ENCODE data around the gene GNAZ.

Gene GNAZ

GRCh38 chr22:23113847-23114720 lies 43.8 kb downstream of the GNAZ start:
- peak; percentile 68 for DNase-seq (ENCODE audit: low read depth)
- H3K4me3 ChIP-seq (ENCODE audit: low read depth, low read length) = no peak overlapping the region

GRCh38 chr22:23114721-23115020 lies 44.4 kb downstream of the GNAZ start:
- no peak overlapping the region for H3K4me3 ChIP-seq (ENCODE audit: low read depth, low read length)
- DNase-seq (ENCODE audit: low read depth) = no peak

- DNase-seq (ENCODE audit: low read depth) = no peak
- H3K4me3 ChIP-seq (ENCODE audit: low read depth, low read length) = no peak overlapping the region
Observed at GRCh38 chr22:23115369-23115768, 45.0 kb downstream of the GNAZ start.

GRCh38 chr22:23115825-23116494 lies 45.6 kb downstream of the GNAZ start:
- no peak overlapping the region for H3K4me3 ChIP-seq (ENCODE audit: low read depth, low read length)

GRCh38 chr22:23116506-23117263 lies 46.4 kb downstream of the GNAZ start:
- no peak for DNase-seq (ENCODE audit: low read depth)

More at GRCh38 chr22:23115825-23116494, 45.6 kb downstream of the GNAZ start:
- no peak for DNase-seq (ENCODE audit: low read depth)

GRCh38 chr22:23117275-23117674 lies 47.0 kb downstream of the GNAZ start:
- no peak overlapping the region for H3K4me3 ChIP-seq (ENCODE audit: low read depth, low read length)
- DNase-seq (ENCODE audit: low read depth) = no peak

More at GRCh38 chr22:23116506-23117263, 46.4 kb downstream of the GNAZ start:
- no peak overlapping the region for H3K4me3 ChIP-seq (ENCODE audit: low read depth, low read length)

GRCh38 chr22:23117891-23118646 lies 47.8 kb downstream of the GNAZ start:
- DNase-seq (ENCODE audit: low read depth) = no peak
- no peak overlapping the region for H3K4me3 ChIP-seq (ENCODE audit: low read depth, low read length)

GRCh38 chr22:23118647-23119493 lies 48.6 kb downstream of the GNAZ start:
- DNase-seq (ENCODE audit: low read depth) = no peak
- H3K4me3 ChIP-seq (ENCODE audit: low read depth, low read length) = no peak overlapping the region

- no peak overlapping the region for H3K4me3 ChIP-seq (ENCODE audit: low read depth, low read length)
- no peak for DNase-seq (ENCODE audit: low read depth)
Observed at GRCh38 chr22:23119494-23120414, 49.4 kb downstream of the GNAZ start.

- no peak for DNase-seq (ENCODE audit: low read depth)
Observed at GRCh38 chr22:23120415-23120899, 50.1 kb downstream of the GNAZ start.

GRCh38 chr22:23121000-23121421 lies 50.7 kb downstream of the GNAZ start:
- DNase-seq (ENCODE audit: low read depth) = no peak
- no peak overlapping the region for H3K4me3 ChIP-seq (ENCODE audit: low read depth, low read length)

More at GRCh38 chr22:23120415-23120899, 50.1 kb downstream of the GNAZ start:
- H3K4me3 ChIP-seq (ENCODE audit: low read depth, low read length) = no peak overlapping the region

GRCh38 chr22:23121424-23121823 lies 51.1 kb downstream of the GNAZ start:
- no peak overlapping the region for H3K4me3 ChIP-seq (ENCODE audit: low read depth, low read length)
- DNase-seq (ENCODE audit: low read depth) = no peak

- no peak for DNase-seq (ENCODE audit: low read depth)
- H3K4me3 ChIP-seq (ENCODE audit: low read depth, low read length) = no peak overlapping the region
Observed at GRCh38 chr22:23122216-23122957, 52.1 kb downstream of the GNAZ start.

- no peak for DNase-seq (ENCODE audit: low read depth)
Observed at GRCh38 chr22:23122992-23123803, 52.9 kb downstream of the GNAZ start.

GRCh38 chr22:23123804-23124254 lies 53.5 kb downstream of the GNAZ start:
- H3K4me3 ChIP-seq (ENCODE audit: low read depth, low read length) = no peak overlapping the region
- DNase-seq (ENCODE audit: low read depth) = no peak

More at GRCh38 chr22:23122992-23123803, 52.9 kb downstream of the GNAZ start:
- H3K4me3 ChIP-seq (ENCODE audit: low read depth, low read length) = no peak overlapping the region
